Hepatic stellate cell (primary cell): ENCODE data around the gene RPS3.
"Not testable (repeated sequence)": the region's sequence is repeated elsewhere in the genome, so short reads cannot be mapped to it uniquely, and the experiment has no call there.

Experiments
- DNase-seq: peaks from one replicate; pipeline ENCODE4 v3.0.0; 2011; ENCODE audit warnings: low spot score

The RPS3 gene

DNA sequence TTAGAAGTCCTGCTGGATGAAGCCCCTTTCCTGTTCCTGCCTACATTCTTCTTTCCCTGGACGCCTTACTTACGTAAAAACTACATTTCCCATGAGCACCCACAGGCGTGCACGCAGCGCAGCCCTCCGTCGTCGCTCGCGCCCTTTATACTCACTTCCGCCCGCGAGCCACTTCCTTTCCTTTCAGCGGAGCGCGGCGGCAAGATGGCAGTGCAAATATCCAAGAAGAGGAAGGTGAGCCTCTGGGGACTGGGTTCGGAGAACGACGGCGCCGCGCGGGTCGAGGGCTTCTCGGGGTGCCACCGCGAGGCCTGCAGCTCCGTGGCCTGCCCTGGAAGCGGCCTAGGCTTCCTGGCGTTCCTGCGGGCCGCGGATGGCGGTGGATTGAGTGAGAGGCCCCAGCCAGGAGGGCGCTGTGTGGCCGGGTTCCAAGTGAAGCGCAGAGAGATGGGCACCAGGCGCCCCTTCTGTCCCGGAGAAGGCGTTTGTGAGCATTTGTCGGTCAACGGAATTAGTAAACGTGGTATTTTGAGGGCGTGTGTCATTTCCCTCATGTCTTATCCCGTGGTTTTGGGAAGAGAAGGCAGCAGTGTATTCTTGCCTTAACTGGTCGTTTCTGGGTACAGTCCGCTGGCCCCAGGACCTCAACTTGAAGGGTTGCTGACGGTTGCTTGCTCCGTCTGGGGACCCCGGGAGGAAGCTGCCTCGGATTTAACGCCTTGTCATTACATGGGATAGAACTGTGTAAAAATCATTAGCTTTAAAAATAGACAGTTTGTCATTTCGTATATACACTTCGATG lies at the start of gene RPS3:
RPS3 (plus strand) TSS at position 175 of the 802 bp plus-strand sequence; CDS start at position 205, 30 bp downstream.
- peak; percentile 89 for DNase-seq

DNA sequence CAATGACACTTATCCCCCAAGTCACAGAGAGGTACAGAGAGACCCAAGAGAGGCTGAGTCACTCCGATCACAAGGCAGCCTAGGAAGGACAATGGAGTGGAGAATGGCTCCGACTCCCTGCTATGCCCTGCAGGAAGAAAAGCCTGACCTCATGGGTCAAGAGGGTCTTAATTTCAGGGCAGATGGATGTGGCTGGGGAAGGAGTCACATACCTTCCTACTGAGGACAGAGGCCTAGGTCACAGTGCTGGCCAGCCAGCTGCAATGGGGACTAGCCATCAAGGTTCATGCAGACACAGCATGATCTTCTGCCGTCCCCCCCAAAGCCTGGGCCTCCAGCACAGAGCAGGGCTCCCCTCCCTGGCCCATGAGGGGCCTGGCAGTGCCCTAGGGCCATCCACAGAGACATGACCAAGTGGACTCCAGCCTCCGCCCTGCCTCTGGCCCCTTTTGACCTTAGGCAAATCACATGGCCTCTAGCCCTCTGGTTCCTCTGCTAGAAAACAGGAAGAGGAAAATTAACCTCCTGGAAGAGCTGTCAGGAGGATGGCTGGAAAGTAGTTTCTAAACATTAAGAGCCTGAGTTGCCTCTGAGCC lies 49.7 kb upstream of the RPS3 start:
- DNase-seq, result no peak

DNA sequence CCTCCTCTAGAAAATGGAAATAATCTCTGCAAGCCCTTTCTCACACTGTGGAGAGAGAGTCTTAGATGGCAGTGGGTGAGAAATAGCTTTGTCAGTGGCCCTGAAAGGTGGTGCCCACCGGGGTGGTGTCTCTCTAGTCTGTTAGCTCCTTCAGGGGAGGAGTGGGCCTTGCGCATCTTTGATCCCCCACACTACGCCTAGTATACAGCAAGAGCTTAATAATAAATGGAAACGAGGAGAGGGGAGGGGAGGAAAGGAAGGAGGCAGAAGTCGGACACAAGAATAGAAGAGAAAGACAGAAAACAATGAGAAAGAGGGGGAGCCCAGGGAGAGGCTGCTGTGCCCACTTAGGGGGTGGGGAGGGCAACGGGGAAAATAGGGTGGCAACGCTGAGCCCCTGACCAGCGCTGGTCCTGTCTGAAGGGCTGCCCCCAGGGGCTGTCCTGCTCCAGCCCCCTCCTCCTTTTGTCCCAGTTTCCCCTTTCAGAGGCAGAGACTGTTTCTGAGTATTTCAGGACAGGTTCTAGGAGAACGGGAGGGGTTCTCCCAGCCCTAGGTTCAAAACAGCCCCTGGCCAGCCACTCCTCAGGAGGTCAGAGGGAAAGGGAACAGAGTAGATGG lies 49.1 kb upstream of the RPS3 start:
- DNase-seq, result no peak

DNA sequence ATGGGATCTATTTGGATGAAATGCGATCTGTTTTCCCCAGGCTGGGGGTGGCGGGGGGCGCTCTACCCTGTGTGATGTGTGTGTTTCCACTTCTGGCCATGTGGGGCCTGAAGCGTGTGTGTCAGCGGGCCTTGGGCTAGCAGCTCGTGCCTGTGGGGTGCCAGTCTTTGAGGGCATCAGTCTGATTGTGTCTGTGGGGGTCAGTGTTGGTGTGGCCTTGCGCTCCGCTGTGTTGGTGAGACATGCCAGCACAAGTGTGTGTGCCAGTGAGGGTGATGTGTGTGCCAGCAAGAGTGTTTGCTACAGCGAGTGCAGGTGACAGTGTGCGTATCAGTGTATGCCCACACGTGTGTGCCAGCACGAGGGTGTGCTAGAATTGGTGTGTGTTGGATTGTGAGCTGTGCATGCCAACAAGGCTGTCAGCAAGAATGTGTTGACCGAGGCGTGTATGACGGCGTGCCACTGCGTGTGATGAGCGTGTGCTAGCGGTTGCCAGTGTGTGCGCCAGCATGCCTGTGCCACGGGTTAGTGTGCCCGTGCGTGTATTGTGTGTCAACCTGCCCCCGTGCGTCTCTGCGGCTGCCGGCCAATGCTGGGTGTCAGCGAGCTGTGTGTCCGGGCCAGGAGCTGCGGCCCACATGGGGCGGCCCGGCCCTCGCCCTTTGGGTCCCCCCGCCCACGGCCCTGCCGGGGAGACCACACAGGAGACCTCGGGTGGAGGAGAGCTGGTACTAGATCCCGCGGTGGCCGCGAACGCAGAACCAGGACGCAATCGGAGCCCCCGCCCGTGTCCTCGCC lies 48.4 kb upstream of the RPS3 start:
- DNase-seq, result peak; percentile 50

DNA sequence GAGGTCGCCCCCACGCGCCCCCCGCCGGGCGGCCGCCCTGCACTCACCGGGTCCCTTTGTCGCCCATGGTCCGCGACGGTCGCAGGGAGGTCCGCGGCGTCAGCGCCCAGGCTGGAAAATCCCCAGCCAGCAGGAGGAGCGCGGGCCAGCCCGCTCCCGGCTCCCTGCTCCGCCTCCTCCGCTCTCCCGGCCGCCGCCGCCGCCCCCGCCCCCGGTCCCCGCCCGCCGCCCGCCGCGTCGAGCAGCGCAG lies 47.9 kb upstream of the RPS3 start, which contains the start of gene ARRB1:
ARRB1 (minus strand) TSS at position 121 of the 250 bp plus-strand sequence; CDS start at position 67, 54 bp downstream.
- DNase-seq, result peak; percentile 77

DNA sequence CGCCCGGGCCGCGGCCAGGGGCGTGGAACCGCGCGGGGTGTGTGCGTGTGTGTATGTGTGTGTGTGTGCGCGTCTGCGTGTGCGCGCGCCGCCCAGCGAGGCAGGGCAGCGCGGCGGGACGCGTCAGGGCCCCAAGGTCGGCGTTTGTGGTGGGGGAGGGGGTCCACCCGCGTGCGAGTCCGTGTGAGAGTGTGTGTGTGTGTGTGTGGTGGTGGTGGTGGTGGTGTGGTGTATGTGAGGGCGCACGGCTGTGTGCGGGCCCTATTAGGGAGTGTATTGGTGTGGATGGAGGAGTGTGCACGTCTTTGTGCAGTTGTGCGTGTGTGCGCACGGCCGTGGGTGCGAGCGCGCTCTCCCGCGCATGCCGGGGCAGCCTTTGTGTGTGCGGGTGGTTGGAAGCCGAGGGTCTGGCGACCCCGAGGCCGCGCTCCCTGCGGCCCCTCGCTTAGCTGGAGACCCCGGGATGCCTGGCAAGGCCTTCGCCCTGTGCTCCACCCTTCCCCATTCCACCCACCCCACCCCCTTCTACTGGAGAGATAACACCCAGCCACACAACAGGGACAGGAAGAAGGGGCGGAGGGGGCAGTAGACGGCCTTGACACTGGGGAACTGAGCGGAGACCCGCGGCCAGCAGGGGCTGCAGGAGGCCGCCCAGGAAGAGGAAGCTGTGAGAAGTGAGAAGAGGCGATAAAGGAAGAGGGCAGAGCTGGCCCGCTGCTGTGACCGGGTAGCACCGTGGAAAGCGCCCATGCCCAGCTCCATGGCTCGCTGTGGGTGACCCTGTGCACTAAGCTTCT lies 47.3 kb upstream of the RPS3 start:
- peak; percentile 49 for DNase-seq

DNA sequence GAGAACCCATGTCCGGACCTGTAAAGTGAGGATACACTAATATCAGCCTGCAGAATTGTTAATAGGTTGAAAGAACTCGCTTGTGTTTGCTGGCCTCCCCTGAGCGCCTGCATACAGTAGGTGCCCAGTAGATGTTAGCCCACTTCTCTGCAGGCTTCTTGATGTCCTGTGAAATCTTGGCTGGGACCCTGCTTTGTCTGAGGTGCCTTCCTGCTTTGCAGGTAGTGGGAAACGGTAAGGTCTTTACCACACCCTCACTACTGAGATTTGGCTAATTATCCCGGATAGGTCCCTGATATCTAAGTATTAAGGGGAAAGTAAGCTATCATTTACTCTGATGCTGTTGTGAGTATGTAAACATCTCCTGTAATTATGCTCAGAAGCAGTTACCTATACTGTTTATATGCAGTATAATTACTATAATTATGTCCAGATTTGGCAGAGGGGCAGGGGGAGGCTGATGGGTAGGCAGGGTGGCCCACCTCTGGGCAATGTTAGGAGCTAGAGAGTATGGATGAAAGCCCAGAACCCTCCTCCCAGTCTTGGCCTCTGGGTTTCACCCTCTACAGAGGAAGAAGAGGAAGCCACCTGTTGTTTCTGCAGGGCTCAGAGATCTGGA lies 46.6 kb upstream of the RPS3 start:
- no peak for DNase-seq

DNA sequence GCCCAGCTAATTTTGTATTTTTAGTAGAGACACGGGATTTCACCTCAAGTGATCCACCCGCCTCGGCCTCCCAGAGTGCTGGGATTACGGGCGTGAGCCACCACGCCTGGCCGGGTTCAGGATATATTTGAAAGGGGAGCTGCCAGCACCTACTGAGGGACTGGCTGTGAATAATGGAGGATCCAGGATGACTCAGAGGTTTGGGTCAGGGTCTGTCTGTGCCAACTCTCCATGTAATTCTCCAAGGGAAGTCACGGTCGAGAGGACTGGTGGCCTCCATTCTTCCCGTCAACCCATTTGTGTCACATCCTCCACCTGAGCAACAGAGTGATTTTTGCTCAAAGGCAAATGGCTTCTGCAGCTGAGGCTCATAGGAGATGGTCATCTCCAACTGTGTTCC lies 44.3 kb upstream of the RPS3 start:
- DNase-seq, result no peak

DNA sequence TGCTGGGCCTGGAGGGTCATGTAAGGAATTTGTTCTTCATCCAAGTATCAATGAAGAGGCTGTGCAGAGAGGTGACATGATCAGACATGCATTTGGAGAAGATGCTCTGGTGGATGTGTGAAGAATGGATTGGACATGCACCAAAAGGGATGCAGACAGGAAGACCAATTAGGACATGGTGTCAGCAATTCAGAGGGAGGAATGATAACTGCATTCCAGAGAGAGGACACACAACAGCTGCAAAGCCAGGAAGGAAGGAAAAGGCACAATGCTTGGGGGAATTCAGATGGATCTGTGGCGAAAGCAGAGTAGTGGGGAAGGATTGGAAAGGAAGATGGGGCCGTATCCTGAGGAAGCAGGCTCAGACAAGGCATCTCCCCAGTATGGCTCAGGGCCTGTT lies 42.7 kb upstream of the RPS3 start:
- DNase-seq, result no peak

DNA sequence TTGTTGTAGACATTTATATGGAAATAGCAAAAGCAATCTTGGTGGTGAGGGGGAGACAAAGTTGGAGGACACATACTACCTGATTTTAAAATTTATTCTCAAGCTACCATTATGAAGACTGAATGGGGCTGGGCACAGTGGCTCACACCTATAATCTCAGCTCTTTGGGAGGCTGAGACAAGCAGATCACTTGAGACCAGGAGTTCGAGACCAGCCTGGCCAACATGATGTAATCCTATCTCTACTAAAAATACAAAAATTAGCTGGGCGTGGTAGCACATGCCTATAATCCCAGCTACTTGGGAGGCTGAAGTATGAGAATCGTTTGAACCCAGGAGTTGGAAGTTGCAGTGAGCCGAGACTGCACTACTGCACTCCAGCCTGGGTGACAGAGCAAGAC lies 37.0 kb upstream of the RPS3 start:
- not testable (repeated sequence) for DNase-seq

DNA sequence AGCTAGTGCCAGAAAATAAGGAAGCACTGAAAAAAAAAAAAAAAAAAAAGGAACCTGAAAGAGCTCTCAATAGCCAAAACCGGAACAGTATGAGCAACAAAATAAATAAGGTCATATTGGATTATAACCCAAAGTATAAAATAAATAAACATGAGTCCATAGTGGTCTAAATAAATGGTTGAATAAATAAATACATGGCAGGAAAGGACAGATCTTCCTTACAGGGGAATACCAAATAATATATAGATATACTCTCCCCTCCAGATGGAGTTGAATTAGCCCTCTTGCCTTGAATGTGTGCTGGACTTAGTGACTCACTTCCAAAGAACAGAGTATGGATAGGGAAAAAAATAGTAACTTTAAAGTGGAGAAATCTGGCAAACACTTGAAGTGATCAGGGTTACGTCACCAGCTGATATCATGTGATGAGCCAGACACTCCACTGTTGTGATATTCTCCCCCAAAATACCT lies 33.6 kb upstream of the RPS3 start:
- no peak for DNase-seq

DNA sequence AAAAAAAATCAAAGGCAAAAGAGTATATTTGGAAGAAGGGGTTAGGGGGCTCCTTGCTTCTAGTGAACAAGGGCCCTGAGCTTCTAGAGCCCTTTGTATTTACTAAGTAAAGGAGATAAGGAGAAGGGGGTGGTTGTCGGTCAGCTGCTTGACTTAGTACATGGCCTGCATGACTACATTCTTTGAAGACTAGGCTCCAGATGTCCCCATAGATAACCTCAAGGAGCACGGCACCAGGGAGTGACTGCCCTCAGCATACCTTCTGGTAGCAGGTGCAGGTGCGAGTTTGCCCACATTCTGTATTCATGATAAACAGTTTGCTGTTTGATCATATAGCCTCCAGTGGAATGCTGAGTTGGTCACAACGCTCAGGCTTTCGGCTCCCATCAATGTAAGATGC lies 32.5 kb upstream of the RPS3 start:
- not testable (repeated sequence) for DNase-seq

DNA sequence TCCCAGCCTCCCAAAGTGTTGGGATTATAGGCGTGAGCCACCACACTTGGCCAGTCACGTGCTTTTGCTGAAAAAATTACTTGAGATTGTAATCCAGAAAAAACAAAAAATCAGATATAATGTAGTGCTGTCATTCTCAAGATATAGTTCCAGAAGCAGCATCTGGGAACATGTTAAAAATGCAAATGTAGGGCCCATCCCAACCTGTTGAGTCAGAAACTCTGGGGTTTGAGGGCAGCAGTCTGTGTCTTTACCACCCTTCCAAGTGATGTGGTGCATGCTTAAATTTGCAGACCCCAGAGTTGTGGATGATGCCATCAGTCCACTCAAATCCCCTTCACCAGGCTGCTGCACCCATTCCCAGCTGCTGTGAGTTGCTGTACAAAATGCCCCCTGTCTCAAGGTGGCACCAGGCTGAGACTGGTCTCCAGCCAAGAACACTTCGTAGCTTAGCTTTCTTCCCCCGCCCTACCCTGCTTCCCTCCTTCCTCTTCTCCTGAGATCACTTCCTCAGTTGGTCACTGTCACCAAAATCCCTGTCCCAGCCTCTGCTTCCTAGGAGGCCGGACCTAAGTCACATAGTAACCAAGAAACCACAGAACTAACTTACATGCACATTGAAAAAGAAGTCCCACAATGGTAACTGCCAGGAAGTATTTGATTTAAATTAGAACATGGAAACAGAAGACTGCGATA lies 29.6 kb upstream of the RPS3 start:
- DNase-seq, result no peak

DNA sequence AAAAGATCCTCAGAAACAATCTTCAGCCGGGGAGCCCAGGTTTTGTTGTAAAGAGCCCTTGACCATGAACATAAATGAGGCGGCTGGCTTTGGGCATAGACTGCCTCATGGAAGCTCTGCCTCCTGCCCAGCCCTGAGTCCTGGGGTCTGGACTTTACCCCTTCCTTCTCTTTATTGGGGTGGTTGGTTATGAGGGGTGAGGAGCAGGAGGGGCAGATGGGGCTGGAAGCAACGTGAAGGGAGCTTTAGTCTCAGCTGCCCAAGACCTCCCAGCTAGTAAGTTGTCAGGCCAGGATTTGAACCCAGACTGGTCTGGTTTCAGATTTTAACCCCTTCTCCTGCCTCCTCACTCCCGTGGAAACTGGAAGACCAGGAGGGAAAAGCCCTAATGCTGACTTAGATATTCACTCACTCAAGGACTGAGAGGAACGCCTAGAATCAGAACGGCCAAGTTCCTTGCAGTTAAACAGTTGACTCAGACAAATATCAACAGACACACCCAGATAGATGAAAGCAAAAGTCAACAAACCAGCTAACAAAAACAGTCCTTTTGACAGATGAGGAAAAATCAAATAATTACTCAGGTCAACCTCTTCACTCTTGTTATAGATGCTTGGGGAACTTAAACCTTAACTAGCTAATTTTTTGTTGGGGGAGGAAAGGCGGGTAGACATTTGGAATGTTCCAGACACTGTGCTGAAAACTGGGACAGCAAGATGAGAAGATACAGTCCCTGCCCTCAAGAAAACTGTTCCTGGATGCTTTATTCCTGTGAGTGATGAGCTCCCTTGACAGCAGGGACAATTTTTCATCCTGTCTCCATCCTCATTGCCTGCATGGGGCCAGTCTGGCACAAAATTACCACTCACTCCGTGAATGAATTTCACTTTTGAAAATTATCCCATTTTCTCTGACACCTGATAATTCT lies 27.1 kb upstream of the RPS3 start:
- no peak for DNase-seq

DNA sequence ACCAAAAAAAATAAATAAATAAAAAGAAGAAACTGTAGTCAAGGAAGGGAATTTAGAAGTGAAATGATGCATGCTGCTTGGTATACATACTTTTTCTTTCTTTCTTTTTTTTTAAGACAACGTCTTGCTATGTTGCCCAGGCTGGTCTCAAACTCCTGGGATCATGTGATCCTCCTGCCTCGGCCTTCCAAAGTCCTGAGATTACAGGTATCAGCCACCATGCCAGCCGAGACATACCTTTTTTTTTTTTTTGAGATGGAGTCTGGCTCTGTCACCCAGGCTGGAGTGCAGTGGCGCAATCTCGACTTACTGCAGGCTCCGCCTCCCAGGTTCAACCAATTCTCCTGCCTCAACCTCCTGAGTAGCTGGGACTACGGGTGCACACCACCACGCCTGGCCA lies 26.1 kb upstream of the RPS3 start:
- DNase-seq, result no peak

DNA sequence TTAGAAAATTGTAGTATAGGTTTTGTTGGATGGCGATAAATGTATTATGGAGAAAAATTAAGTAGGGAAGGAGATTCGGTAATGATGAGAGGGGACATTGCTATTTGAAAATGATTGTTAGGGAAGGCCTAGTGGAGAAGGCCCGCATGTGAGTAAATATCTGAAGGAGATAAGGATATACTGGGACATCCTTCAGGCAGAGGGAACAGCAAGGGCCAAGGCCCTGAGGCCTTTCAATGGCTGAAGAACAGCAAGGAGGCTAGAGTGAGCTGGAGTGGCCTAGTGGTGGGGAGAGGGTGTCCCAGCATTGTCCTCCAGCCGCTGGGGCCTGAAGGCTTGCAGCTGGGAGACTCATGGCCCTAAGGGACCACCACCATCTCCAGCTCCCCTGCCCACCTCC lies 24.7 kb upstream of the RPS3 start:
- no peak for DNase-seq

DNA sequence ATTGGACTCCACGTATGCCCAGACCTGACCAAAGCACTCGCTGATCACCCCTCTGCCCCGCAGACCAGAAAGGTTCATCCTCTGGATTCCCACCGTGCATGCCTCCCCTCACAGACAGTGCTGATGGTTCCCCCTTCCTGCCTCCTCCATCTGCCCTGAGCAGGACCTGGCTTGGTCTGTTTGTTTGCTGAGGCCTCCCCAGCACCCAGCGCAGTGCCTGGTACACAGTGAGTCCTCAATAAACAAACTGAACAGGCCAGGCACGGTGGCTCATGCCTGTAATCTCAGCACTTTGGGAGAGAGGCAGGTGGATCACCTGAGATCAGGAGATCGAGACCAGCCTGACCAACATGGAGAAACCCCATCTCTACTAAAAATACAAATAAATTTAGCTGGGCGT lies 23.7 kb upstream of the RPS3 start:
- DNase-seq, result no peak

DNA sequence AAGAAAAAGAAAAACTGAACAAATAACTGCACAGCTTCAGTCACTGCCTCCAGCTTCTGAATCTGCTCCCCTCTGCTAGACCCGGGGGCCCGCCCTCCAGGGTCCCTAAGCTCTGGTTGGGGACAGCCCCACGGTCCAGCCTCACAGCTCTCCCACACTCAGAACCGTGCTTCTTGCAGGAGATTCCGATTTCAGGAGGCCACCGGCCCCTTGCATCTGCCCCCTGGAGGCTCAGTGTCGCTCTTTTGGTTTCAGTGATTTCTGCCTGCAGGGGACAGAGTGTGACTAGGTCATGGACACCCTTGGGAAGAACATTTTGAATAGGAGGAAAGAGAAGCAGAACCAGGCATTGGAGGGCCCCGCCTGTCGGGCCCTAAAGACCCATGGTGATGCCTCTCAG lies 23.1 kb upstream of the RPS3 start:
- DNase-seq, result no peak

DNA sequence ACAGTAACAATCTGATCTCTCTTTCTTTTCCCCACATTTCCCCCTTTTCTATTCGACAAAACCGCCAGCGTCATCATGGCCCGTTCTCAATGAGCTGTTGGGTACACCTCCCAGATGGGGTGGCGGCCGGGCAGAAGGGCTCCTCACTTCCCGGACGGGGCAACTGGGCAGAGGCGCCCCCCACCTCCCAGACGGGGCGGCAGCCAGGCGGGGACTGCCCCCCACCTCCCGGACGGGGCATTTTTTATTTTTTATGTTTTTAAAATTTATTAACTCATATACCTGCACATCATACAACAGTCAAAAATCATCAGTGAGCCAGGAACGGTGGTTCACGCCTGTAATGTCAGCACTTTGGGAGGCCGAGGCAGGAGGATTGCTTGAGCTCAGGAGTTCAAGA lies 20.5 kb upstream of the RPS3 start:
- DNase-seq, result not testable (repeated sequence)

DNA sequence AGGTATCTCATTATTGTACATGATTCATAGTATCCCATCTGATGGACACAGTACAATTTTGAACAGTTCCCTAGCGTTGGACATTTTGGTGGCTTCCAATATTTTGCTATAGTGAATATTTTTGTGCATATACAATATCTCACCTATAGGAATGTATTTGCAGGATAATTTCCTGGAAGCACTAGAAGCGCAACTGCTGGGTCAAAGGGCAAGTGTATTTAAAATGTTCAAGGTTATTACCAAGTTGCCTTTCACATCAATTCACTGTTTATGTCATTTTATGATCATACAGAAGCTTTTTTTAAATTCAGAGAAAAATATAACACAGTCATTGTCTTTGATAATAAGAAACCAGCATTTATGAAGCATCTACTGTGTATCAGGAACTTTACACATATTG lies 19.1 kb upstream of the RPS3 start:
- no peak for DNase-seq
